HG03095 (cell line): ENCODE results near the gene AADACL3.

Source experiments
- ATAC-seq: cut with Tn5 transposase; IDR thresholded peaks from one replicate; pipeline ENCODE4 v1.9.1; 2021; ENCODE audit warnings: moderate library complexity; ENCODE audit not compliant: unreplicated experiment

The AADACL3 gene

DNA sequence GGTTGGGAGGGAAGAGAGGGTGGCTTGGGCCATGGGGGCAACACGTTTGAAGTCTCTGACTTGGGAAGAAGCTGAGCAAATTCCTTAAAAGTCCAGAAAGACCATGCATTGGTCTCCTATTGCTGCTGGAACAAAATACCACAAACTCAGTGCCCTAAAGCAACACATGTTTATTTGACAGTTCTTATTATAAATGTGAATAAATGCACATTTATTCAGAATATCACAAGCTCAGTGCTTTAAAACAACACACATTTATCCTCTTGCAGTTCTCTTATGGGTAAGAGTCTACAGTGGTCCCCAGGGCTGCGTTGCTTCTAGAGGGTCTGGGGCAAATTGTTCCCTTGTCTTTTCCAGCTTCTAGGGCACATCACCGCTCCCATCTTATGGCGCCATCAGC, 47.6 kb downstream of the AADACL3 start:
- no peak for ATAC-seq

GRCh38 chr1:12764016-12764415, 48.1 kb downstream of the AADACL3 start:
- no peak for ATAC-seq

DNA sequence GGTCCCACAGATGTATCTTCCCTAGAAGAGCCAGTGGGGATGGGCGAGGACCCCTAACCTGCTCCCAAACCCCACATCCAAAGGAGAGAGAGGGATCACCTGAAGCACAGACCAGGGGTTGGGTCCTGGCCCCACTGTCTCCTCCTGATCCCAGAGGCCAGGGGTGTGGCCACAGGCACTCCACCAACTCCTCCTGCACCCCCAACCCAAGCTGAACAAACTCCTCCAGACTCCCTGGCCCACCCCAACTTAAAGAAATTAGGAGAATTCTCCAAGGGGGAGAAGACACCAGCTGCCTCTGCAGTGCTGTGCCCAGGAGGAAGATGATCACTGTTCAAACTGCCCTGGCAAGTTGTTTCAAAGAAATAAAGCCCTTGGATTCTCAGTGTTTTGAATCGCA, 53.1 kb downstream of the AADACL3 start:
- no peak for ATAC-seq

DNA sequence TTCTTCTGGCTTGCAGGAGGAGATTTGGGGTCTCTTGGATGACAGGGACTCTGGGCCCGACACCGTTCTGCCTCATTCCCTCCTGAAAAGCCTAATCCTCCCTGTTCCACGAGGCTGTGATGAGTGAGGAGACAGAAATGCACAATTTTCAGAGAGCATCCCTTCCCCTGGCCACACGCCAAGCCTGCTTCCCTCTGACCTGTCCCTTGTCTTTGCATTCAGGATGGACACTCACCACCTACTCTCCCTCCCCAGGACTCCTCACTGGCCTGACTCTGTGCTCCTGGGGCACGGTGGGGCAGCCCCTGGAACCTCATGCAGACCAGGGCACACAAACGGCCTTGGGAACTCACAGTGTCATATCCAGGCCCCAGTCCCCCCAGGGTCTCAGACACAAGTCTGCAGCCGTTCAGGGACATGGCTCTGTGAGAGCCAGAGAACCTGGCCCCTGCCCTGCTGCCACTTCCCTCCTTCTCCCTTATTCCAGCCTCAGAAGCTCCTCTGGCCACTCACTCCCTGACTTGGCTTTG, 54.1 kb downstream of the AADACL3 start:
- no peak for ATAC-seq

DNA sequence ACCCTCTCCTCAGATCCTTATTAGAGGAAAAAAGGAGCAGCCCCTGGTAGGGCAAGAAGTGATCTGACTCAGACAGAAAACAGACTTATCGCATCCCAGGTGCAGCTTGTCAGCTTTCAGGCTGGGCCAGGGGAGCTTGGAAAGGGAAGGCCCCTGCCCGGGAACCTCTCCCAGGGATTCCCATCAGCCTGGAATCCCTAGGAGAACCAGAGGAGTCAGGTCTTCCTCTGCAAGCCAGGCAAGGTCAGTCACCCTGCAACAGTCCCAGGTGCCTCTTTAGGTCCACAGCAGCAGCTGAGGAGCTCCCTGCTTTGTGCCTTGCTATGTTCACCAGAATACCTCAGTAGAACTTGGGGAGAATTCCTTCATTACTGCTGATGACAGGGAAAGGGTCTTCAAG, 54.7 kb downstream of the AADACL3 start:
- ATAC-seq, result no peak

- no peak for ATAC-seq
These were observed 55.3 kb downstream of the AADACL3 start for GRCh38 chr1:12771186-12771585.

- ATAC-seq, result no peak
These were observed 56.6 kb downstream of the AADACL3 start for GRCh38 chr1:12772520-12772919.

- no peak for ATAC-seq
These were observed 57.5 kb downstream of the AADACL3 start, which contains the start of gene PRAMEF12 for GRCh38 chr1:12773438-12773837. TSS of gene PRAMEF12 (plus strand) at chr1:12773738. CDS start at chr1:12774868, 1,130 bp downstream.

- no peak for ATAC-seq
These were observed 59.0 kb downstream of the AADACL3 start for GRCh38 chr1:12774801-12775345.

GRCh38 chr1:12775443-12775842, 59.5 kb downstream of the AADACL3 start:
- ATAC-seq, result no peak

DNA sequence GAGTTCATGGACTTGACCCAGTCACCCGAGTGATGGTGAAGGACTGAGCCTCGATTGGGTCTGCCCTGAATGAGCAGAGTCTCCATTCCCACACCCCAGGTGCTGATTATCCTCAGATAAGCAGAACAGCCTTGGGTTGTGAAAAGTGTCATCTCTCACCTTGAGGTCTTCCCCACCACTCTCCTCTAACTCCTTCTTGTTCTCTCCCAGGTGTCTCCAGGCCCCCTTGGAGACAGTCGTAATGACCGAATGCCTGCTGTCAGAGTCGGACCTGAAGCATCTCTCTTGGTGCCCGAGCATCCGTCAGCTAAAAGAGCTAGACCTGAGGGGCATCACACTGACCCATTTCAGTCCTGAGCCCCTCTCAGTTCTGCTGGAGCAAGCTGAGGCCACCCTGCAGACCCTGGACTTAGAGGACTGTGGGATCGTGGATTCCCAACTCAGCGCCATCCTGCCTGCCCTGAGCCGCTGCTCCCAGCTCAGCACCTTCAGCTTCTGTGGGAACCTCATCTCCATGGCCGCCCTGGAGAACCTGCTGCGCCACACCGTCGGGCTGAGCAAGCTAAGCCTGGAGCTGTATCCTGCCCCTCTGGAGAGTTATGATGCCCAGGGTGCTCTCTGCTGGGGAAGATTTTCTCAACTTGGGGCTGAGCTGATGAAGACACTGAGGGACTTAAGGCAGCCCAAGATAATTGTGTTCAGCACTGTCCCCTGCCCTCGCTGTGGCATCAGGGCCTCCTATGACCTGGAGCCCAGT, 61.1 kb downstream of the AADACL3 start:
- ATAC-seq, result no peak
